HepG2 (cell line): Measurements from ENCODE around the gene HNF1B. TPM values are rescaled to one million over a fixed set of nuclear protein-coding genes. Genes with fewer than 3 reads are reported as not detected.

ENCODE experiments used
- ATAC-seq: fragments of 200-7000 bp; cut with Tn5 transposase; 3 replicates; pipeline ENCODE4 v1.9.1; 2020; ENCODE audit warnings: mild to moderate bottlenecking, moderate library complexity
- BruUV-seq: library from RNA; stranded (reverse); fragments of 400-500 nt; replicated peaks from 2 replicates; lab custom pipeline; 2021; lab: Mats Ljungman, UMichigan
- CTCF ChIA-PET: fragments of 300-600 bp; formaldehyde crosslinking; extraction: SDS; loops from one replicate; lab custom pipeline; 2021; ENCODE audit warnings: low total read pairs, inconsistent platforms, low intra/inter-chr PET ratio; lab: Yijun Ruan, JAX
- POLR2A ChIA-PET: fragments of 350-600 bp; sonication (Branson Sonifier 250); formaldehyde crosslinking; loops from one replicate; lab custom pipeline; 2020; ENCODE audit warnings: antibody characterized with exemption, inconsistent platforms; lab: Yijun Ruan, JAX
- DNase-seq: peaks from one replicate; pipeline ENCODE4 v3.0.0-alpha.2; 2015; ENCODE audit warnings: low spot score
- FAIRE-seq: peaks from 3 replicates; lab custom pipeline; 2011; peaks lifted over from hg19 to GRCh38; lab: Jason Lieb, UNC
- H2AFZ ChIP-seq: one replicate; pipeline ENCODE4 v1.6.1; 2011; ENCODE audit warnings: low read length, inconsistent platforms
- H3K27ac ChIP-seq: fragments of 300-600 bp; 3 replicates; pipeline ENCODE4 v1.8.0; 2011; ENCODE audit warnings: mixed run types, mild to moderate bottlenecking, mixed read lengths, low read length, inconsistent platforms; ENCODE audit not compliant: insufficient read depth; ENCODE audit errors: extremely low read length
- H3K27me3 ChIP-seq, 2 experiments: fragments of 200-600 bp in 1 of 2; 2 replicates in 1 of 2; 3 replicates in 1 of 2; pipeline versions ENCODE4 v1.6.0 to v1.8.0; 2011; ENCODE audit warnings: low read length in 2 of 2, mild to moderate bottlenecking in 2 of 2, moderate library complexity in 2 of 2, inconsistent platforms in 1 of 2; ENCODE audit not compliant: insufficient read depth in 2 of 2, control insufficient read depth in 1 of 2
- H3K36me3 ChIP-seq, 2 experiments: fragments of 200-600 bp in 1 of 2; replicated peaks in 1 of 2; 2 replicates in 1 of 2; 3 replicates in 1 of 2; pipeline versions ENCODE4 v1.5.1 to v1.8.0; 2011; ENCODE audit warnings: low read length in 2 of 2, inconsistent platforms in 1 of 2; ENCODE audit not compliant: insufficient read depth in 2 of 2, control insufficient read depth in 1 of 2
- H3K4me1 ChIP-seq: 2 replicates; pipeline ENCODE4 v1.5.1; 2012; ENCODE audit warnings: low read length, inconsistent platforms; ENCODE audit not compliant: insufficient read depth
- H3K4me2 ChIP-seq: 2 replicates; pipeline ENCODE4 v1.6.0; 2011; ENCODE audit warnings: low read depth, low read length, inconsistent platforms
- H3K4me3 ChIP-seq, 3 experiments: fragments of 200-600 bp in 1 of 3; sonication (generic), shearing (Covaris generic) in 1 of 3; replicated peaks in 1 of 3; 2 replicates each; pipeline ENCODE4 v1.5.1; 2011 to 2016; ENCODE audit warnings: low read length in 3 of 3, inconsistent platforms in 2 of 3, low read depth in 2 of 3, mild to moderate bottlenecking in 2 of 3, control low read depth in 1 of 3, mixed read lengths in 1 of 3; ENCODE audit not compliant: insufficient read depth in 1 of 3
- H3K79me2 ChIP-seq: one replicate; pipeline ENCODE4 v1.6.1; 2011; ENCODE audit warnings: low read length, inconsistent platforms; ENCODE audit not compliant: insufficient read depth
- H3K9ac ChIP-seq: 2 replicates; pipeline ENCODE4 v1.6.0; 2011; ENCODE audit warnings: mild to moderate bottlenecking, low read depth, low read length, inconsistent platforms; ENCODE audit not compliant: insufficient read depth
- H3K9me3 ChIP-seq: 2 replicates; pipeline ENCODE4 v1.5.1; 2012; ENCODE audit warnings: mild to moderate bottlenecking, low read length
- H4K20me1 ChIP-seq: 2 replicates; pipeline ENCODE4 v1.6.0; 2011; ENCODE audit warnings: inconsistent platforms, mild to moderate bottlenecking, low read length, moderate library complexity; ENCODE audit not compliant: insufficient read depth
- HDAC2 ChIP-seq: sonication (generic); formaldehyde crosslinking; IDR thresholded peaks from 2 replicates; pipeline ENCODE4 v1.4.0; 2020; ENCODE audit warnings: missing genetic modification reagents
- KLF13 ChIP-seq: sonication (generic); formaldehyde crosslinking; IDR thresholded peaks from 2 replicates; pipeline ENCODE4 v1.4.0; 2020; ENCODE audit warnings: mild to moderate bottlenecking, missing genetic modification reagents
- MED8 ChIP-seq: sonication (generic); formaldehyde crosslinking; IDR thresholded peaks from 2 replicates; pipeline ENCODE4 v1.8.1; 2023; ENCODE audit warnings: mild to moderate bottlenecking, missing genetic modification reagents; ENCODE audit not compliant: insufficient replicate concordance
- PHB2 ChIP-seq: fragments of 450-650 bp; IDR thresholded peaks from 2 replicates; pipeline ENCODE4 v1.6.1; 2018; ENCODE audit not compliant: partially characterized antibody
- REL ChIP-seq: sonication (generic); formaldehyde crosslinking; conservative IDR thresholded peaks from 2 replicates; pipeline ENCODE4 v1.8.0; 2022; ENCODE audit warnings: mild to moderate bottlenecking, missing genetic modification reagents, moderate library complexity
- TAF1 ChIP-seq: sonication (generic); formaldehyde crosslinking; IDR thresholded peaks from 2 replicates; pipeline ENCODE4 v1.4.0; 2020; ENCODE audit warnings: missing genetic modification reagents
- ZBTB42 ChIP-seq: sonication (generic); formaldehyde crosslinking; IDR thresholded peaks from 2 replicates; pipeline ENCODE4 v1.5.0; 2020; ENCODE audit warnings: mild to moderate bottlenecking, missing genetic modification reagents
- ZNF17 ChIP-seq: sonication (generic); formaldehyde crosslinking; IDR thresholded peaks from 2 replicates; pipeline ENCODE4 v1.5.0; 2020; ENCODE audit warnings: mild to moderate bottlenecking, missing genetic modification reagents
- ZSCAN9 ChIP-seq: IDR thresholded peaks from 2 replicates; pipeline ENCODE4 v1.6.1; 2016; ENCODE audit warnings: borderline replicate concordance
- WGBS: methylation state at CpG from one replicate; pipeline ENCODE4 v1.1.6; 2017; ENCODE audit warnings: low lambda C conversion rate; 5-methylcytosine and 5-hydroxymethylcytosine counted together
- in situ Hi-C: cut with HindIII; loops from 2 replicates; pipeline ENCODE4 v1.10.0; 2017; ENCODE audit warnings: low pct_unique_long_range_greater_than_20kb; ENCODE audit not compliant: extremely low pct_ligation_motif_present
- intact Hi-C: fragments of 100-400 bp; cut with micrococcal nuclease; formaldehyde crosslinking; loops from one replicate; pipeline ENCODE4 v1.10.0; 2022; ENCODE audit not compliant: unreplicated experiment
- polyA plus RNA-seq, 8 experiments: library from polyadenylated mRNA; depleted of rRNA in 3 of 8; stranded (reverse) in 7 of 8; unstranded in 1 of 8; fragments of >200 nt; fragmentation: Illumina TruSeq in 4 of 8; extraction: Trizol in 4 of 8; gene quantifications; 2 replicates each; pipeline versions ENCODE4 v1.2.1 to v1.2.3, GENCODE V29; 2011 to 2016; ENCODE audit warnings: low read depth in 4 of 8, missing spikeins in 1 of 8, mixed read lengths in 1 of 8; ENCODE audit not compliant: insufficient read depth in 1 of 8
- total RNA-seq, 5 experiments: library from RNA; depleted of rRNA; stranded (reverse); fragments of >200 nt; fragmentation: Illumina TruSeq; extraction: Trizol; gene quantifications; 2 replicates each; pipeline ENCODE4 v1.2.3, GENCODE V29; 2016; ENCODE audit warnings: low read depth in 1 of 5
- TF ChIP-seq, protein P1 (sequence below): sonication (generic); formaldehyde crosslinking; IDR thresholded peaks from 2 replicates; pipeline ENCODE4 v1.5.1; 2020; ENCODE audit warnings: missing genetic modification reagents, mild to moderate bottlenecking, borderline replicate concordance
- TF ChIP-seq, protein P2 (sequence below): sonication (generic); formaldehyde crosslinking; IDR thresholded peaks from 2 replicates; pipeline ENCODE4 v1.4.0; 2020; ENCODE audit warnings: missing genetic modification reagents
- TF ChIP-seq, protein P3 (sequence below): sonication (generic); formaldehyde crosslinking; IDR thresholded peaks from 2 replicates; pipeline ENCODE4 v1.8.0; 2022; ENCODE audit warnings: low read depth, missing genetic modification reagents

The HNF1B gene
- total and polyA plus RNA-seq, 2 of the 13 experiments (the other 11 are each of a cell fraction or from before 2014, with no cell fraction given): 1.9 to 5.3 TPM

DNA sequence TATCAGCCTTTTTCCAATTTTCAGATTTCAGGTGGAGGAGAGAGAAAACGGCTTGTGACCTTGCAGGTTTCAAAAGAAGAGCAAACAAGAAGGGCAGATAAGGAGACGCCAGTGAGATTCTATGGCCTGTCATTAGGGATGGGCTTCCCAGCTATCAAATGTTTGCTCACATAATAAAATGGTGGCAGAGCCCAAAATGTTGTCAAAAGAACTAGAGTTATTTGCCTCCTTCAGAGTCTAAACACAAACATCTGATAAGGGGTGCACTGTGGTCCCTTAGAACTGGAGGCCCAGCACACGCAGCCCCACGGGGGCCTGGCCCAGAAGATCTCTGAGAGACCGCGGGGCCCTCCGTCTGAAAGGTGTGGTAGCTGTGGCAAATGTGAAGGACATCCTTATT lies 55.5 kb downstream of the HNF1B start:
- H3K27ac ChIP-seq: peak overlapping the region; percentile 33
- no peak overlapping the region for H3K9ac ChIP-seq
- peak overlapping the region; percentile 33; the same call in 1 of the 2 replicates for H3K4me2 ChIP-seq
- H3K4me1 ChIP-seq: peaks cover 77% of the 10 kb centered on the region
- WGBS: 4% methylated on average over 4 of the region's 7 CpGs
- FAIRE-seq (no peak), DNase-seq (peak; percentile 86), ATAC-seq (peak; percentile 52)
- no peak overlapping the region; a peak in 1 of 6 replicates for H3K4me3 ChIP-seq
- no peaks in the 10 kb centered on the region for H3K79me2 ChIP-seq
- H4K20me1 ChIP-seq: no peaks in the 10 kb centered on the region
- H2AFZ ChIP-seq: no peak overlapping the region
- no peaks in the 10 kb centered on the region; a peak in 1 of 5 replicates for H3K36me3 ChIP-seq
- CTCF ChIA-PET: no interaction called here
- in situ Hi-C loops (no loop called here), intact Hi-C loops (loop anchor here (10.0 kb wide), 1 partner anchor 55 kb away; the partner anchor contains the start of gene HNF1B)
- POLR2A ChIA-PET: interaction anchor here (0.9 to 2.4 kb wide), 7 partner anchors 9 to 56 kb away, joined by 3 to 20 read pairs (median 9); partner anchors contain the start of gene HNF1B
- H3K27me3 ChIP-seq: no peaks in the 10 kb centered on the region
- H3K9me3 ChIP-seq: no peaks in the 10 kb centered on the region
- no TSS peak for BruUV-seq
- TF ChIP-seq ZSCAN9 (CRISPR knock-in tag) (no peak), ZNF17 (CRISPR knock-in tag) (no peak), KLF13 (CRISPR knock-in tag) (no peak), ZBTB42 (CRISPR knock-in tag) (no peak), REL (CRISPR knock-in tag) (no peak), HDAC2 (0 out of 2 replicates have a peak, but pooled peaks have one; percentile 62), MED8 (CRISPR knock-in tag) (no peak), PHB2 (no peak), TAF1 (CRISPR knock-in tag) (no peak)
- TF ChIP-seq, protein P1, sequence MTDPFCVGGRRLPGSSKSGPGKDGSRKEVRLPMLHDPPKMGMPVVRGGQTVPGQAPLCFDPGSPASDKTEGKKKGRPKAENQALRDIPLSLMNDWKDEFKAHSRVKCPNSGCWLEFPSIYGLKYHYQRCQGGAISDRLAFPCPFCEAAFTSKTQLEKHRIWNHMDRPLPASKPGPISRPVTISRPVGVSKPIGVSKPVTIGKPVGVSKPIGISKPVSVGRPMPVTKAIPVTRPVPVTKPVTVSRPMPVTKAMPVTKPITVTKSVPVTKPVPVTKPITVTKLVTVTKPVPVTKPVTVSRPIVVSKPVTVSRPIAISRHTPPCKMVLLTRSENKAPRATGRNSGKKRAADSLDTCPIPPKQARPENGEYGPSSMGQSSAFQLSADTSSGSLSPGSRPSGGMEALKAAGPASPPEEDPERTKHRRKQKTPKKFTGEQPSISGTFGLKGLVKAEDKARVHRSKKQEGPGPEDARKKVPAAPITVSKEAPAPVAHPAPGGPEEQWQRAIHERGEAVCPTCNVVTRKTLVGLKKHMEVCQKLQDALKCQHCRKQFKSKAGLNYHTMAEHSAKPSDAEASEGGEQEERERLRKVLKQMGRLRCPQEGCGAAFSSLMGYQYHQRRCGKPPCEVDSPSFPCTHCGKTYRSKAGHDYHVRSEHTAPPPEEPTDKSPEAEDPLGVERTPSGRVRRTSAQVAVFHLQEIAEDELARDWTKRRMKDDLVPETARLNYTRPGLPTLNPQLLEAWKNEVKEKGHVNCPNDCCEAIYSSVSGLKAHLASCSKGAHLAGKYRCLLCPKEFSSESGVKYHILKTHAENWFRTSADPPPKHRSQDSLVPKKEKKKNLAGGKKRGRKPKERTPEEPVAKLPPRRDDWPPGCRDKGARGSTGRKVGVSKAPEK: 0 out of 2 replicates have a peak, but pooled peaks have one; percentile 47
- TF ChIP-seq, protein P2, sequence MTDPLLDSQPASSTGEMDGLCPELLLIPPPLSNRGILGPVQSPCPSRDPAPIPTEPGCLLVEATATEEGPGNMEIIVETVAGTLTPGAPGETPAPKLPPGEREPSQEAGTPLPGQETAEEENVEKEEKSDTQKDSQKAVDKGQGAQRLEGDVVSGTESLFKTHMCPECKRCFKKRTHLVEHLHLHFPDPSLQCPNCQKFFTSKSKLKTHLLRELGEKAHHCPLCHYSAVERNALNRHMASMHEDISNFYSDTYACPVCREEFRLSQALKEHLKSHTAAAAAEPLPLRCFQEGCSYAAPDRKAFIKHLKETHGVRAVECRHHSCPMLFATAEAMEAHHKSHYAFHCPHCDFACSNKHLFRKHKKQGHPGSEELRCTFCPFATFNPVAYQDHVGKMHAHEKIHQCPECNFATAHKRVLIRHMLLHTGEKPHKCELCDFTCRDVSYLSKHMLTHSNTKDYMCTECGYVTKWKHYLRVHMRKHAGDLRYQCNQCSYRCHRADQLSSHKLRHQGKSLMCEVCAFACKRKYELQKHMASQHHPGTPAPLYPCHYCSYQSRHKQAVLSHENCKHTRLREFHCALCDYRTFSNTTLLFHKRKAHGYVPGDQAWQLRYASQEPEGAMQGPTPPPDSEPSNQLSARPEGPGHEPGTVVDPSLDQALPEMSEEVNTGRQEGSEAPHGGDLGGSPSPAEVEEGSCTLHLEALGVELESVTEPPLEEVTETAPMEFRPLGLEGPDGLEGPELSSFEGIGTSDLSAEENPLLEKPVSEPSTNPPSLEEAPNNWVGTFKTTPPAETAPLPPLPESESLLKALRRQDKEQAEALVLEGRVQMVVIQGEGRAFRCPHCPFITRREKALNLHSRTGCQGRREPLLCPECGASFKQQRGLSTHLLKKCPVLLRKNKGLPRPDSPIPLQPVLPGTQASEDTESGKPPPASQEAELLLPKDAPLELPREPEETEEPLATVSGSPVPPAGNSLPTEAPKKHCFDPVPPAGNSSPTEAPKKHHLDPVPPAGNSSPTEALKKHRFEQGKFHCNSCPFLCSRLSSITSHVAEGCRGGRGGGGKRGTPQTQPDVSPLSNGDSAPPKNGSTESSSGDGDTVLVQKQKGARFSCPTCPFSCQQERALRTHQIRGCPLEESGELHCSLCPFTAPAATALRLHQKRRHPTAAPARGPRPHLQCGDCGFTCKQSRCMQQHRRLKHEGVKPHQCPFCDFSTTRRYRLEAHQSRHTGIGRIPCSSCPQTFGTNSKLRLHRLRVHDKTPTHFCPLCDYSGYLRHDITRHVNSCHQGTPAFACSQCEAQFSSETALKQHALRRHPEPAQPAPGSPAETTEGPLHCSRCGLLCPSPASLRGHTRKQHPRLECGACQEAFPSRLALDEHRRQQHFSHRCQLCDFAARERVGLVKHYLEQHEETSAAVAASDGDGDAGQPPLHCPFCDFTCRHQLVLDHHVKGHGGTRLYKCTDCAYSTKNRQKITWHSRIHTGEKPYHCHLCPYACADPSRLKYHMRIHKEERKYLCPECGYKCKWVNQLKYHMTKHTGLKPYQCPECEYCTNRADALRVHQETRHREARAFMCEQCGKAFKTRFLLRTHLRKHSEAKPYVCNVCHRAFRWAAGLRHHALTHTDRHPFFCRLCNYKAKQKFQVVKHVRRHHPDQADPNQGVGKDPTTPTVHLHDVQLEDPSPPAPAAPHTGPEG (CRISPR knock-in tag): no peak
- TF ChIP-seq, protein P3, sequence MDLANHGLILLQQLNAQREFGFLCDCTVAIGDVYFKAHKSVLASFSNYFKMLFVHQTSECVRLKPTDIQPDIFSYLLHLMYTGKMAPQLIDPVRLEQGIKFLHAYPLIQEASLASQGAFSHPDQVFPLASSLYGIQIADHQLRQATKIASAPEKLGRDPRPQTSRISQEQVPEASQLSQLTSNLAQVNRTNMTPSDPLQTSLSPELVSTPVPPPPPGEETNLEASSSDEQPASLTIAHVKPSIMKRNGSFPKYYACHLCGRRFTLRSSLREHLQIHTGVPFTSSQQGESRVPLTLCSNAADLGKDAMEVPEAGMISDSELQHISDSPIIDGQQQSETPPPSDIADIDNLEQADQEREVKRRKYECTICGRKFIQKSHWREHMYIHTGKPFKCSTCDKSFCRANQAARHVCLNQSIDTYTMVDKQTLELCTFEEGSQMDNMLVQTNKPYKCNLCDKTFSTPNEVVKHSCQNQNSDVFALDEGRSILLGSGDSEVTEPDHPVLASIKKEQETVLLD (CRISPR knock-in tag): no peak
